B cell (primary cell): ENCODE measurements around the gene KIAA0753.

Experiments
- CTCF ChIP-seq: fragments of 200-600 bp; IDR thresholded peaks from one replicate; pipeline ENCODE4 v1.8.0; 2022; ENCODE audit warnings: antibody characterized with exemption, mild to moderate bottlenecking
- EZH2 ChIP-seq: IDR thresholded peaks from 2 replicates; pipeline ENCODE4 v1.6.1; 2012; ENCODE audit warnings: borderline replicate concordance, low read depth, mild to moderate bottlenecking, moderate library complexity, low read length; ENCODE audit not compliant: insufficient read depth, poor library complexity, severe bottlenecking

GRCh38 chr17:6558932-6559752 lies 81.4 kb downstream of the KIAA0753 start:
- TF ChIP-seq EZH2 (no peak), CTCF (no peak)
